HCT116 (cell line): Measurements from ENCODE around the gene FGD5. TPM values are rescaled to one million over a fixed set of nuclear protein-coding genes. Genes with fewer than 3 reads are reported as not detected.
"Not testable (repeated sequence)": the region's sequence is repeated elsewhere in the genome, so short reads cannot be mapped to it uniquely, and the experiment has no call there.

Experiments
- ATAC-seq: fragments of 200-7000 bp; cut with Tn5 transposase; 2 replicates; pipeline ENCODE4 v1.9.1; 2020; ENCODE audit warnings: mild to moderate bottlenecking, moderate library complexity
- BruUV-seq: library from RNA; stranded (reverse); fragments of 400-500 nt; replicated peaks from 2 replicates; lab custom pipeline; 2021; lab: Mats Ljungman, UMichigan
- CTCF ChIA-PET: fragments of 300-600 bp; sonication (Branson Sonifier 250); formaldehyde crosslinking; loops from one replicate; lab custom pipeline; 2021; ENCODE audit warnings: antibody characterized with exemption; lab: Charles Lee
- POLR2A ChIA-PET: fragments of 300-600, 350-600 bp; sonication (Branson Sonifier 250); formaldehyde crosslinking; loops from one replicate; lab custom pipeline; 2021; ENCODE audit warnings: antibody characterized with exemption; lab: Charles Lee
- RAD21 ChIA-PET, 2 experiments: fragments of 300-600 bp; sonication (Branson Sonifier 250); formaldehyde crosslinking; loops; one replicate each; lab custom pipeline; 2023; ENCODE audit warnings: low total read pairs in 2 of 2; ENCODE audit not compliant: uncharacterized antibody in 2 of 2, unreplicated experiment in 2 of 2, low non-redundant PET in 1 of 2; lab: Charles Lee
- DNase-seq: peaks from one replicate; pipeline ENCODE4 v3.0.0-alpha.2; 2010; ENCODE audit warnings: low read depth, low spot score
- H2AFZ ChIP-seq: fragments of 200-600 bp; shearing (Covaris generic), sonication (generic); 2 replicates; pipeline ENCODE4 v1.6.1; 2017; ENCODE audit warnings: low read depth, mixed run types, mixed read lengths, antibody characterized with exemption, low read length; ENCODE audit not compliant: poor library complexity, severe bottlenecking
- H3K27ac ChIP-seq: 2 replicates; pipeline ENCODE4 v1.5.1; 2012; ENCODE audit warnings: low read depth, low read length
- H3K27me3 ChIP-seq: fragments of 200-600 bp; sonication (generic); 2 replicates; pipeline ENCODE4 v1.6.1; 2016; ENCODE audit warnings: mixed run types, low read length, mixed read lengths; ENCODE audit not compliant: insufficient read depth
- H3K36me3 ChIP-seq, 2 experiments: fragments of 200-500 bp in 1 of 2; fragments of 200-600 bp in 1 of 2; sonication (Bioruptor generic) in 1 of 2; sonication (generic) in 1 of 2; 2 replicates each; pipeline versions ENCODE4 v1.5.1 to v1.6.1; 2014 to 2016; ENCODE audit warnings: low read length in 2 of 2, inconsistent platforms in 1 of 2, mixed read lengths in 1 of 2, mixed run types in 1 of 2; ENCODE audit not compliant: insufficient read depth in 2 of 2, control insufficient read depth in 1 of 2
- H3K4me1 ChIP-seq, 2 experiments: fragments of 200-600 bp in 1 of 2; sonication (generic) in 1 of 2; 2 replicates each; pipeline versions ENCODE4 v1.5.1 to v1.6.1; 2012 to 2017; ENCODE audit warnings: low read length in 2 of 2, inconsistent platforms in 1 of 2, mild to moderate bottlenecking in 1 of 2, mixed read lengths in 1 of 2, mixed run types in 1 of 2, moderate library complexity in 1 of 2; ENCODE audit not compliant: insufficient read depth in 2 of 2, control insufficient read depth in 1 of 2
- H3K4me2 ChIP-seq: fragments of 200-600 bp; sonication (generic); 2 replicates; pipeline ENCODE4 v1.6.1; 2017; ENCODE audit warnings: mixed run types, low read length, mixed read lengths
- H3K4me3 ChIP-seq, 2 experiments: fragments of 200-600 bp in 1 of 2; sonication (generic) in 1 of 2; replicated peaks in 1 of 2; 2 replicates each; pipeline ENCODE4 v1.5.1; 2011 to 2016; ENCODE audit warnings: low read length in 2 of 2, control low read depth in 1 of 2, low read depth in 1 of 2, mild to moderate bottlenecking in 1 of 2, mixed read lengths in 1 of 2, mixed run types in 1 of 2
- H3K79me2 ChIP-seq: fragments of 200-600 bp; sonication (generic); 2 replicates; pipeline ENCODE4 v1.6.1; 2017; ENCODE audit warnings: mild to moderate bottlenecking, mixed run types, low read length, moderate library complexity, mixed read lengths; ENCODE audit not compliant: insufficient read depth
- H3K9ac ChIP-seq: fragments of 200-600 bp; sonication (generic); 2 replicates; pipeline ENCODE4 v1.6.1; 2016; ENCODE audit warnings: low read length, mixed read lengths
- H3K9me2 ChIP-seq: fragments of 200-600 bp; sonication (generic), shearing (Covaris generic); 2 replicates; pipeline ENCODE4 v1.6.1; 2017; ENCODE audit warnings: mixed run types, mild to moderate bottlenecking, moderate library complexity; ENCODE audit not compliant: insufficient read depth
- H3K9me3 ChIP-seq, 2 experiments: fragments of 200-500 bp in 1 of 2; fragments of 200-600 bp in 1 of 2; sonication (Bioruptor generic) in 1 of 2; sonication (generic) in 1 of 2; 2 replicates each; pipeline ENCODE4 v1.6.1; 2014 to 2017; ENCODE audit warnings: low read length in 2 of 2, mixed read lengths in 2 of 2, inconsistent platforms in 1 of 2, low read depth in 1 of 2, mild to moderate bottlenecking in 1 of 2, mixed run types in 1 of 2, moderate library complexity in 1 of 2; ENCODE audit not compliant: control insufficient read depth in 1 of 2, insufficient read depth in 1 of 2
- H4K20me1 ChIP-seq: fragments of 200-600 bp; sonication (generic), shearing (Covaris generic); 2 replicates; pipeline ENCODE4 v1.6.1; 2017; ENCODE audit warnings: mixed run types, mild to moderate bottlenecking, moderate library complexity; ENCODE audit not compliant: insufficient read depth
- CEBPB ChIP-seq: IDR thresholded peaks from 2 replicates; pipeline ENCODE4 v1.6.1; 2012; ENCODE audit warnings: low read depth
- EGR1 ChIP-seq: IDR thresholded peaks from 2 replicates; pipeline ENCODE4 v1.6.1; 2012; ENCODE audit warnings: low read depth
- JUND ChIP-seq: IDR thresholded peaks from 2 replicates; pipeline ENCODE4 v1.6.1; 2012
- POLR2AphosphoS5 ChIP-seq: IDR thresholded peaks from 2 replicates; pipeline ENCODE4 v1.6.1; 2011; ENCODE audit warnings: mild to moderate bottlenecking, low read depth, low read length, moderate library complexity
- intact Hi-C: fragments of 100-400 bp; cut with micrococcal nuclease; formaldehyde crosslinking; loops from 2 replicates; pipeline ENCODE4 v1.10.0; 2022
- total RNA-seq: library from RNA; stranded (reverse); gene quantifications from one replicate; pipeline ENCODE4 v1.2.1, GENCODE V29; 2021; ENCODE audit not compliant: unreplicated experiment
- TF ChIP-seq, protein P1 (sequence below): IDR thresholded peaks from 2 replicates; pipeline ENCODE4 v1.6.1; 2011; ENCODE audit warnings: mild to moderate bottlenecking, low read length, moderate library complexity; ENCODE audit not compliant: insufficient replicate concordance; ENCODE audit errors: extremely low read depth
- TF ChIP-seq, protein P2 (sequence below): IDR thresholded peaks from 2 replicates; pipeline ENCODE4 v1.6.1; 2012

FGD5 gene
- total RNA-seq, 1 experiment from 2014 or later = 0.22 TPM

DNA sequence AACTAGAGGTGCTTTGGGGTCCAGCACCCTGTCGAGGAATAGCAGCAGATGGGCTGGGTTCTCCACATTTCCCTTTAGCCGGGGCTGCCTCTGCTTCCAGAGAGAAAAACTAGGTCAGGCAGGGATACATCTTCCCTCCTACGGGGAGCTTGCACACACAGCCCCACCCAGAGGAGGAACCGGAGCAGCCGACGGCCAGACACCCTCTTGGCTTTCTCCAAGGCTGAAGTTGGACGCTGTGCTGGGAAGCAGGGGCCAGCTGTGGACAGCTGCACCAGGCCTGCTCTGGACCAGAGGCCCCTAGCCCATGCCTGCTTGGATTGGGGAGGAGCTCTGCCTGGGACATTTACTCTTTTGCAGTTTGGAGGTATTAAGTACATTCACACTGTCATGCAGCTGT lies 84.0 kb downstream of the FGD5 start:
- intact Hi-C loops = no loop called here
- DNase-seq (no peak), ATAC-seq (no peak)
- POLR2A ChIA-PET = no interaction called here
- H3K27me3 ChIP-seq = peaks cover 7% of the 10 kb centered on the region; the same call in 1 of the 2 replicates
- H3K36me3 ChIP-seq = no peaks in the 10 kb centered on the region
- no peak overlapping the region for H3K4me3 ChIP-seq
- no peak overlapping the region for H3K9ac ChIP-seq
- H3K9me3 ChIP-seq = peaks cover 3 to 13% of the 10 kb centered on the region in 2 experiments; a peak in 1 of 4 replicates
- CTCF ChIA-PET = no interaction called here
- no peak overlapping the region for H2AFZ ChIP-seq
- no peak overlapping the region for H3K4me2 ChIP-seq
- TF ChIP-seq EGR1 (no peak), POLR2AphosphoS5 (no peak), CEBPB (no peak), JUND (no peak)
- TF ChIP-seq, protein P1, sequence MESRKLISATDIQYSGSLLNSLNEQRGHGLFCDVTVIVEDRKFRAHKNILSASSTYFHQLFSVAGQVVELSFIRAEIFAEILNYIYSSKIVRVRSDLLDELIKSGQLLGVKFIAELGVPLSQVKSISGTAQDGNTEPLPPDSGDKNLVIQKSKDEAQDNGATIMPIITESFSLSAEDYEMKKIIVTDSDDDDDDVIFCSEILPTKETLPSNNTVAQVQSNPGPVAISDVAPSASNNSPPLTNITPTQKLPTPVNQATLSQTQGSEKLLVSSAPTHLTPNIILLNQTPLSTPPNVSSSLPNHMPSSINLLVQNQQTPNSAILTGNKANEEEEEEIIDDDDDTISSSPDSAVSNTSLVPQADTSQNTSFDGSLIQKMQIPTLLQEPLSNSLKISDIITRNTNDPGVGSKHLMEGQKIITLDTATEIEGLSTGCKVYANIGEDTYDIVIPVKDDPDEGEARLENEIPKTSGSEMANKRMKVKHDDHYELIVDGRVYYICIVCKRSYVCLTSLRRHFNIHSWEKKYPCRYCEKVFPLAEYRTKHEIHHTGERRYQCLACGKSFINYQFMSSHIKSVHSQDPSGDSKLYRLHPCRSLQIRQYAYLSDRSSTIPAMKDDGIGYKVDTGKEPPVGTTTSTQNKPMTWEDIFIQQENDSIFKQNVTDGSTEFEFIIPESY = no peak
- TF ChIP-seq, protein P2, sequence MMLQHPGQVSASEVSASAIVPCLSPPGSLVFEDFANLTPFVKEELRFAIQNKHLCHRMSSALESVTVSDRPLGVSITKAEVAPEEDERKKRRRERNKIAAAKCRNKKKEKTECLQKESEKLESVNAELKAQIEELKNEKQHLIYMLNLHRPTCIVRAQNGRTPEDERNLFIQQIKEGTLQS = no peak
- no peaks in the 10 kb centered on the region for H3K4me1 ChIP-seq
- BruUV-seq = no TSS peak
- no peaks in the 10 kb centered on the region for H3K79me2 ChIP-seq
- no peaks in the 10 kb centered on the region for H4K20me1 ChIP-seq
- H3K27ac ChIP-seq = no peak overlapping the region
- RAD21 ChIA-PET = no interaction called here
- H3K9me2 ChIP-seq = no peaks in the 10 kb centered on the region

DNA sequence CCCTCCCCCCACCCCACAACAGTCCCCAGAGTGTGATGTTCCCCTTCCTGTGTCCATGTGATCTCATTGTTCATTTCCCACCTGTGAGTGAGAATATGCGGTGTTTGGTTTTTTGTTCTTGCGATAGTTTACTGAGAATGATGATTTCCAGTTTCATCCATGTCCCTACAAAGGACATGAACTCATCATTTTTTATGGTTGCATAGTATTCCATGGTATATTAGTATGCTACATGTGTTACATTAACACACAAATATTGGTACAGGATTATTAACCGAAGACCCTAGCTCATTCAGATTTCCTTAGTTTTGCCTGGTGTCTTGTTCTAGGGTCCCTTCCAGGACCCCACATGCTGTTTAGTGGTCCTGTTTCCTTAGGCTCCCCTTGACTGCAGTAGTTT lies 84.7 kb downstream of the FGD5 start:
- CTCF ChIA-PET, POLR2A ChIA-PET, H3K27ac ChIP-seq: not testable (repeated sequence)

More for the DNA sequence above, 84.7 kb downstream of the FGD5 start:
- H4K20me1 ChIP-seq, H3K9me2 ChIP-seq, H2AFZ ChIP-seq, DNase-seq, H3K27me3 ChIP-seq, H3K9ac ChIP-seq, H3K79me2 ChIP-seq, intact Hi-C loops, RAD21 ChIA-PET, H3K36me3 ChIP-seq, H3K4me3 ChIP-seq, H3K4me1 ChIP-seq, H3K4me2 ChIP-seq, BruUV-seq, ATAC-seq: not testable (repeated sequence)
- H3K9me3 ChIP-seq = peaks cover 3 to 13% of the 10 kb centered on the region in 2 experiments; a peak in 1 of 4 replicates
